Measurements from ENCODE around the gene ZNF93. TPM values are rescaled to one million over a fixed set of nuclear protein-coding genes. Genes with fewer than 3 reads are reported as not detected.

ZNF93 gene
- total RNA-seq, 1 experiment from 2014 or later, result 0.40 TPM

Other genes with a start within 250 kb of the ZNF93 start
- 48.5 and 58.2 TPM in 2 replicates for gene ATP13A1, start 237.3 kb upstream of the ZNF93 start, total RNA-seq (2014; rRNA removed)
- gene ZNF101, start 232.1 kb upstream of the ZNF93 start, total RNA-seq (2014; rRNA removed), result 11.0 and 11.3 TPM in 2 replicates
- gene ZNF14, start 167.8 kb upstream of the ZNF93 start, total RNA-seq (2014; rRNA removed), result 2.4 and 3.0 TPM in 2 replicates
- 2.4 TPM in 1 of 2 replicates, not detected in the other for gene ZNF506, start 79.2 kb upstream of the ZNF93 start, total RNA-seq (2014; rRNA removed)
- gene ZNF253, start 35.1 kb upstream of the ZNF93 start, total RNA-seq (2014; rRNA removed), result 0.75 and 1.1 TPM in 2 replicates
- 0.69 and 3.5 TPM in 2 replicates for gene ZNF682, start 138.6 kb downstream of the ZNF93 start, total RNA-seq (2014; rRNA removed)
- not detected in 2 replicates for gene ZNF90, start 177.1 kb downstream of the ZNF93 start, total RNA-seq (2014; rRNA removed)